OCI-LY3 (cell line): ENCODE measurements around the gene MPZ.

Source experiments
- H2AFZ ChIP-seq: fragments of 200-600, 300-600 bp; shearing (Covaris generic); 2 replicates; pipeline ENCODE4 v1.6.0; 2014; ENCODE audit warnings: antibody characterized with exemption, low read depth, low read length
- H3K27ac ChIP-seq: fragments of 200-600, 300-600 bp; sonication (generic); 2 replicates; pipeline ENCODE4 v1.5.1; 2014; ENCODE audit warnings: mild to moderate bottlenecking, low read length, moderate library complexity, mixed read lengths
- H3K27me3 ChIP-seq: fragments of 200-600, 300-600 bp; sonication (generic); 2 replicates; pipeline ENCODE4 v1.6.1; 2014; ENCODE audit warnings: low read depth, low read length, mixed read lengths
- H3K36me3 ChIP-seq: fragments of 200-600, 300-600 bp; sonication (generic); replicated peaks from 2 replicates; pipeline ENCODE3; 2014; ENCODE audit warnings: low read depth, low read length, mixed read lengths
- H3K4me1 ChIP-seq: fragments of 300-600, 200-600 bp; sonication (generic); 2 replicates; pipeline ENCODE4 v1.6.1; 2014; ENCODE audit warnings: low read length, mixed read lengths
- H3K4me2 ChIP-seq: fragments of 200-600, 300-600 bp; sonication (generic); 2 replicates; pipeline ENCODE4 v1.6.1; 2014; ENCODE audit warnings: low read length, mixed read lengths
- H3K4me3 ChIP-seq: fragments of 300-600, 200-600 bp; sonication (generic); 2 replicates; pipeline ENCODE4 v1.5.1; 2014; ENCODE audit warnings: antibody characterized with exemption, mild to moderate bottlenecking, low read length, moderate library complexity
- H3K79me2 ChIP-seq: fragments of 300-600, 200-600 bp; shearing (Covaris generic); 2 replicates; pipeline ENCODE4 v1.6.1; 2014; ENCODE audit warnings: mild to moderate bottlenecking, low read length, mixed read lengths
- H3K9ac ChIP-seq: fragments of 300-600, 200-600 bp; shearing (Covaris generic); 2 replicates; pipeline ENCODE4 v1.6.0; 2014; ENCODE audit warnings: mild to moderate bottlenecking, low read length, moderate library complexity
- H3K9me3 ChIP-seq: fragments of 200-600, 300-600 bp; shearing (Covaris generic); 2 replicates; pipeline ENCODE4 v1.6.1; 2014; ENCODE audit warnings: low read length, mixed read lengths; ENCODE audit not compliant: insufficient read depth
- H4K20me1 ChIP-seq: fragments of 200-600, 300-600 bp; sonication (generic); 2 replicates; pipeline ENCODE4 v1.6.1; 2016; ENCODE audit warnings: low read length, mixed read lengths; ENCODE audit not compliant: insufficient read depth
- CTCF ChIP-seq: fragments of 200-600, 300-600 bp; sonication (generic); IDR thresholded peaks from 2 replicates; pipeline ENCODE4 v1.5.1; 2014; ENCODE audit warnings: antibody characterized with exemption, low read length, low read depth
- EZH2phosphoT487 ChIP-seq: fragments of 200-600 bp; shearing (Covaris generic); IDR thresholded peaks from 2 replicates; pipeline ENCODE4 v1.6.1; 2018; ENCODE audit warnings: antibody characterized with exemption, mixed run types, low read depth

Gene MPZ

GRCh38 chr1:161297415-161297814 lies 12.4 kb downstream of the MPZ start:
- Histone ChIP-seq H3K4me3 (no peak overlapping the region), H3K4me1 (peaks cover 16% of the 10 kb centered on the region), H2AFZ (no peak overlapping the region), H3K79me2 (no peaks in the 10 kb centered on the region), H3K27ac (no peak overlapping the region), H3K27me3 (no peaks in the 10 kb centered on the region), H4K20me1 (no peaks in the 10 kb centered on the region), H3K9me3 (no peaks in the 10 kb centered on the region), H3K9ac (no peak overlapping the region), H3K4me2 (peak overlapping the region; percentile 1; the same call in 1 of the 2 replicates), H3K36me3 (no peaks in the 10 kb centered on the region)
- TF ChIP-seq CTCF, result no peak
- TF ChIP-seq EZH2phosphoT487, result no peak

- TF ChIP-seq CTCF, result no peak
- TF ChIP-seq EZH2phosphoT487, result no peak
- Histone ChIP-seq H3K79me2 (no peaks in the 10 kb centered on the region), H3K9me3 (no peaks in the 10 kb centered on the region), H3K4me2 (no peak overlapping the region), H4K20me1 (no peaks in the 10 kb centered on the region), H3K4me1 (no peaks in the 10 kb centered on the region), H3K4me3 (no peak overlapping the region), H3K27ac (no peak overlapping the region), H3K27me3 (peaks cover 9% of the 10 kb centered on the region), H2AFZ (no peak overlapping the region), H3K36me3 (no peaks in the 10 kb centered on the region), H3K9ac (no peak overlapping the region)
These were observed 19.0 kb downstream of the MPZ start for GRCh38 chr1:161290779-161291178.

- Histone ChIP-seq H3K9me3 (no peaks in the 10 kb centered on the region), H3K27me3 (peaks cover 41% of the 10 kb centered on the region), H3K4me2 (no peak overlapping the region), H3K9ac (no peak overlapping the region), H3K27ac (no peak overlapping the region), H3K4me3 (no peak overlapping the region), H4K20me1 (no peaks in the 10 kb centered on the region), H3K36me3 (no peaks in the 10 kb centered on the region), H3K4me1 (no peaks in the 10 kb centered on the region), H3K79me2 (no peaks in the 10 kb centered on the region), H2AFZ (no peak overlapping the region)
- TF ChIP-seq EZH2phosphoT487 (no peak), CTCF (no peak)
These were observed 22.2 kb downstream of the MPZ start for GRCh38 chr1:161287482-161288054.

- no peak overlapping the region for H3K4me2 ChIP-seq
- no peak overlapping the region for H3K4me3 ChIP-seq
- H2AFZ ChIP-seq, result no peak overlapping the region
These were observed 24.2 kb downstream of the MPZ start for GRCh38 chr1:161285521-161285920.

More at GRCh38 chr1:161285521-161285920, 24.2 kb downstream of the MPZ start:
- TF ChIP-seq EZH2phosphoT487, result no peak
- TF ChIP-seq CTCF, result no peak
- H3K4me1 ChIP-seq, result no peaks in the 10 kb centered on the region
- no peak overlapping the region for H3K27ac ChIP-seq
- H3K27me3 ChIP-seq, result peaks cover 43% of the 10 kb centered on the region
- H3K9me3 ChIP-seq, result no peaks in the 10 kb centered on the region
- H3K36me3 ChIP-seq, result no peaks in the 10 kb centered on the region
- no peak overlapping the region for H3K9ac ChIP-seq
- H3K79me2 ChIP-seq, result no peaks in the 10 kb centered on the region
- no peaks in the 10 kb centered on the region for H4K20me1 ChIP-seq
